Measurements from ENCODE around the gene MSGN1. TPM values are rescaled to one million over a fixed set of nuclear protein-coding genes. Genes with fewer than 3 reads are reported as not detected.

Gene MSGN1
- total RNA-seq, 1 experiment from 2014 or later = not detected

- DNase-seq (ENCODE audit: low read depth, low spot score) (no peak), ATAC-seq (no peak)
- TF ChIP-seq TCF7L2 (IDR thresholded peaks at IDR 0.05; ENCODE audit: borderline replicate concordance, extremely low read depth, insufficient read depth, insufficient read length) = no peak
- Histone ChIP-seq H3K79me2 (ENCODE audit: insufficient read depth, low read length) (no peaks in the 10 kb centered on the region), H2AFZ (ENCODE audit: low read depth, low read length, poor library complexity, severe bottlenecking) (no peak overlapping the region), H3K27me3 (ENCODE audit: insufficient read depth, low read length) (no peaks in the 10 kb centered on the region), H3K9me2 (ENCODE audit: insufficient read depth) (no peaks in the 10 kb centered on the region), H3K4me3 (replicated peaks in 1 of 2; ENCODE audit: low read depth in 1 of 2, low read length in 2 of 2) (no peak overlapping the region), H3K27ac (ENCODE audit: low read depth, low read length) (no peak overlapping the region), H3K9ac (ENCODE audit: low read length) (no peak overlapping the region), H3K36me3 (ENCODE audit: control insufficient read depth in 1 of 2, insufficient read depth in 2 of 2, low read length in 2 of 2) (peaks cover 9 to 13% of the 10 kb centered on the region in 2 experiments; a peak in 3 of 4 replicates), H3K4me2 (ENCODE audit: low read length) (no peak overlapping the region), H3K4me1 (ENCODE audit: control insufficient read depth in 1 of 2, insufficient read depth in 2 of 2, low read length in 2 of 2) (no peaks in the 10 kb centered on the region), H4K20me1 (ENCODE audit: insufficient read depth) (no peaks in the 10 kb centered on the region), H3K9me3 (ENCODE audit: control insufficient read depth in 1 of 2, insufficient read depth in 1 of 2, low read depth in 1 of 2, low read length in 2 of 2) (no peaks in the 10 kb centered on the region)
- intact Hi-C loops (cut with micrococcal nuclease) = no loop called here
- RAD21 ChIA-PET (ENCODE audit: low non-redundant PET in 1 of 2, low total read pairs in 2 of 2, uncharacterized antibody in 2 of 2, unreplicated experiment in 2 of 2) = no interaction called here
- CTCF ChIA-PET = no interaction called here
- BruUV-seq (replicated peaks) = no TSS peak
- POLR2A ChIA-PET = no interaction called here
Measured at GRCh38 chr2:17781482-17781881, 34.8 kb upstream of the MSGN1 start.

DNA sequence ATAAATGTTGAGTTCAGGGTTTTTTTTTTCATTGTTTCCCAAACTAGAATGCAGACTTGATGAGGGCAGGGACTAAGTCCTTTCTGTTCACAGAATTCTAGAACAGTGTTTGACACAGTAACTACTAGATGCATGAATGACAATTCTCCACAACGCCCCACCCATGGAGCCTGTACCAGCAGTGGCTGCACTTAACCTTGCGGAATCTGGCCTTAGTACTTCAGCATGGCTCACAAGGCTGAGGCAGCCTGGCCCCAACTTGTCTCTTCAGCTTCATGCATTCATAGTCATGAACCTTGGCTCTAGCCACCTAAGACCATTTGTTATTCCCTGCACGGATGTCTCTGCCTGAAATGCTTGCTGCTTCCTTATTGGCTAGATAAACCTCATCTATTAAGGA, 29.5 kb upstream of the MSGN1 start:
- no TSS peak for BruUV-seq (replicated peaks)
- ChIA-PET RAD21 (ENCODE audit: low non-redundant PET in 1 of 2, low total read pairs in 2 of 2, uncharacterized antibody in 2 of 2, unreplicated experiment in 2 of 2) (no interaction called here), CTCF (no interaction called here), POLR2A (no interaction called here)
- Histone ChIP-seq H3K79me2 (ENCODE audit: insufficient read depth, low read length) (no peaks in the 10 kb centered on the region), H3K9me2 (ENCODE audit: insufficient read depth) (no peaks in the 10 kb centered on the region), H2AFZ (ENCODE audit: low read depth, low read length, poor library complexity, severe bottlenecking) (no peak overlapping the region), H3K9ac (ENCODE audit: low read length) (no peak overlapping the region), H3K36me3 (ENCODE audit: control insufficient read depth in 1 of 2, insufficient read depth in 2 of 2, low read length in 2 of 2) (no peaks in the 10 kb centered on the region), H3K27ac (ENCODE audit: low read depth, low read length) (no peak overlapping the region), H3K27me3 (ENCODE audit: insufficient read depth, low read length) (peaks cover 9% of the 10 kb centered on the region; the same call in 1 of the 2 replicates), H3K4me2 (ENCODE audit: low read length) (no peak overlapping the region), H3K4me1 (ENCODE audit: control insufficient read depth in 1 of 2, insufficient read depth in 2 of 2, low read length in 2 of 2) (no peaks in the 10 kb centered on the region), H4K20me1 (ENCODE audit: insufficient read depth) (no peaks in the 10 kb centered on the region), H3K4me3 (replicated peaks in 1 of 2; ENCODE audit: low read depth in 1 of 2, low read length in 2 of 2) (no peak overlapping the region), H3K9me3 (ENCODE audit: control insufficient read depth in 1 of 2, insufficient read depth in 1 of 2, low read depth in 1 of 2, low read length in 2 of 2) (no peaks in the 10 kb centered on the region)
- intact Hi-C loops (cut with micrococcal nuclease) = no loop called here
- TF ChIP-seq RAD21 (IDR thresholded peaks at IDR 0.05; ENCODE audit: low read depth) (no peak), CEBPB (IDR thresholded peaks at IDR 0.05; ENCODE audit: low read depth) (no peak), SIN3A (IDR thresholded peaks at IDR 0.05; ENCODE audit: low read depth) (no peak), ZFX (IDR thresholded peaks at IDR 0.05) (no peak), YY1 (IDR thresholded peaks at IDR 0.05; ENCODE audit: extremely low read depth, insufficient replicate concordance, low read depth, low read length) (no peak), POLR2A (IDR thresholded peaks at IDR 0.05; ENCODE audit: borderline replicate concordance, extremely low read depth, insufficient read depth, insufficient read length) (no peak), TCF7L2 (IDR thresholded peaks at IDR 0.05; ENCODE audit: borderline replicate concordance, extremely low read depth, insufficient read depth, insufficient read length) (no peak), ELF1 (IDR thresholded peaks at IDR 0.05; ENCODE audit: borderline replicate concordance, low read depth) (no peak), JUND (IDR thresholded peaks at IDR 0.05) (no peak), EGR1 (IDR thresholded peaks at IDR 0.05; ENCODE audit: low read depth) (no peak), POLR2AphosphoS5 (IDR thresholded peaks at IDR 0.05; ENCODE audit: low read depth, low read length) (no peak), EZH2phosphoT487 (IDR thresholded peaks at IDR 0.05; ENCODE audit: borderline replicate concordance) (no peak), SP1 (IDR thresholded peaks at IDR 0.05; ENCODE audit: low read depth) (no peak)
- TF ChIP-seq, protein P1, sequence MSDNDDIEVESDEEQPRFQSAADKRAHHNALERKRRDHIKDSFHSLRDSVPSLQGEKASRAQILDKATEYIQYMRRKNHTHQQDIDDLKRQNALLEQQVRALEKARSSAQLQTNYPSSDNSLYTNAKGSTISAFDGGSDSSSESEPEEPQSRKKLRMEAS (IDR thresholded peaks at IDR 0.05) = no peak
- TF ChIP-seq, protein P2, sequence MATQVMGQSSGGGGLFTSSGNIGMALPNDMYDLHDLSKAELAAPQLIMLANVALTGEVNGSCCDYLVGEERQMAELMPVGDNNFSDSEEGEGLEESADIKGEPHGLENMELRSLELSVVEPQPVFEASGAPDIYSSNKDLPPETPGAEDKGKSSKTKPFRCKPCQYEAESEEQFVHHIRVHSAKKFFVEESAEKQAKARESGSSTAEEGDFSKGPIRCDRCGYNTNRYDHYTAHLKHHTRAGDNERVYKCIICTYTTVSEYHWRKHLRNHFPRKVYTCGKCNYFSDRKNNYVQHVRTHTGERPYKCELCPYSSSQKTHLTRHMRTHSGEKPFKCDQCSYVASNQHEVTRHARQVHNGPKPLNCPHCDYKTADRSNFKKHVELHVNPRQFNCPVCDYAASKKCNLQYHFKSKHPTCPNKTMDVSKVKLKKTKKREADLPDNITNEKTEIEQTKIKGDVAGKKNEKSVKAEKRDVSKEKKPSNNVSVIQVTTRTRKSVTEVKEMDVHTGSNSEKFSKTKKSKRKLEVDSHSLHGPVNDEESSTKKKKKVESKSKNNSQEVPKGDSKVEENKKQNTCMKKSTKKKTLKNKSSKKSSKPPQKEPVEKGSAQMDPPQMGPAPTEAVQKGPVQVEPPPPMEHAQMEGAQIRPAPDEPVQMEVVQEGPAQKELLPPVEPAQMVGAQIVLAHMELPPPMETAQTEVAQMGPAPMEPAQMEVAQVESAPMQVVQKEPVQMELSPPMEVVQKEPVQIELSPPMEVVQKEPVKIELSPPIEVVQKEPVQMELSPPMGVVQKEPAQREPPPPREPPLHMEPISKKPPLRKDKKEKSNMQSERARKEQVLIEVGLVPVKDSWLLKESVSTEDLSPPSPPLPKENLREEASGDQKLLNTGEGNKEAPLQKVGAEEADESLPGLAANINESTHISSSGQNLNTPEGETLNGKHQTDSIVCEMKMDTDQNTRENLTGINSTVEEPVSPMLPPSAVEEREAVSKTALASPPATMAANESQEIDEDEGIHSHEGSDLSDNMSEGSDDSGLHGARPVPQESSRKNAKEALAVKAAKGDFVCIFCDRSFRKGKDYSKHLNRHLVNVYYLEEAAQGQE (IDR thresholded peaks at IDR 0.05; ENCODE audit: low read depth) = no peak
- ATAC-seq = no peak
- DNase-seq (ENCODE audit: low read depth, low spot score) = no peak

All from HCT116 (cell line).